Measurements from ENCODE around the gene ZBTB42.
A peak's percentile ranks its signal among the peaks of the same experiment; 100 is the strongest.

The ZBTB42 gene

GRCh38 chr14:104795781-104796686 is 4.9 kb upstream of the ZBTB42 start:
- DNase-seq (ENCODE audit: low spot score), result peak; percentile 67

- no peak for DNase-seq (ENCODE audit: low spot score)
Measured at GRCh38 chr14:104796687-104797081, 4.2 kb upstream of the ZBTB42 start.

GRCh38 chr14:104797115-104798044 is 3.5 kb upstream of the ZBTB42 start:
- no peak for DNase-seq (ENCODE audit: low spot score)

DNA sequence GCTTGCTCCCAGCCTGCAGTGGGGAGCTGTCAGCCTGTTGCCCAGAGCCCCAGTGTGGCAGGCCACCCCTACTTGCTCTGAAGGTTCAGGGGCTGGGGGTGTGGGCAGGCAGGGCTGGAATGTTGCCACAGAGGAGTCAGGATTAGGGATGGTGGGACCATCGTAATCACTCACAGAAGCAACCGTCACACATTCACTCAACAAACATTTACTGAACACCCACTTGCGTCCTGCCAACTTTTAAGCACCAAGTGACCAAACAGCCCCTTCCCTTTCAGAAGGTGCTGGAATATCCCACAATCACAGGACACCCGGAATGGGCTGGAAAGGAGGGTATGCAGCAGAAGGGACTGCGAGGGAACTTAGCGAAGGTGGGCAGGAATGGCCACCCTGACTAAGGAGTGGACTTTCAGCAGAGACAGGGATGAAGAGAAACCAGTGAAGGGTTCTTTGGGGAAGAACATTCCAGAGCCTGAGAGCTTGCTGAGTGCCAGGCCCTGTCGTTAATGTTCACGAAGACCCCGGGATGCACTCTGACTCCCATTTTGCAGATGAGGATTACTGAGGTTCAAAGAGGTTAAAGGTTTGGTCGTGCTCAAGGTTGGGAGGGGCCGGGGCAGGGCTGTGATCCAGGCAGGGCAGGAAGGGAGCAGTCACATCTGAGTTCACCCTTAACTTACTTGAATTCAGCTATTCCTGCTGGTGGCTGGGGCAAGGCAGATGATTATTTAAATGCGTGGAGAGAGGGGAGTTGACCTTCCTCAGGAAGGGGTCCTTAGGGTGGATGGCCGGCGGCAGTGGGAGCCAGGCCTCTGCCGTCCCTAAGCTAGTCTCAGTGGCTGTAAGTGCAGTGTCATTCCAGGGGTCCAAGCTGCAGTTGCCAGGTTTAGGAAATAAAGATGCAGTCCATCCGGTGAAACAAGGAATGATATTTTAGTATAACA is 2.3 kb upstream of the ZBTB42 start:
- DNase-seq (ENCODE audit: low spot score), result no peak

DNA sequence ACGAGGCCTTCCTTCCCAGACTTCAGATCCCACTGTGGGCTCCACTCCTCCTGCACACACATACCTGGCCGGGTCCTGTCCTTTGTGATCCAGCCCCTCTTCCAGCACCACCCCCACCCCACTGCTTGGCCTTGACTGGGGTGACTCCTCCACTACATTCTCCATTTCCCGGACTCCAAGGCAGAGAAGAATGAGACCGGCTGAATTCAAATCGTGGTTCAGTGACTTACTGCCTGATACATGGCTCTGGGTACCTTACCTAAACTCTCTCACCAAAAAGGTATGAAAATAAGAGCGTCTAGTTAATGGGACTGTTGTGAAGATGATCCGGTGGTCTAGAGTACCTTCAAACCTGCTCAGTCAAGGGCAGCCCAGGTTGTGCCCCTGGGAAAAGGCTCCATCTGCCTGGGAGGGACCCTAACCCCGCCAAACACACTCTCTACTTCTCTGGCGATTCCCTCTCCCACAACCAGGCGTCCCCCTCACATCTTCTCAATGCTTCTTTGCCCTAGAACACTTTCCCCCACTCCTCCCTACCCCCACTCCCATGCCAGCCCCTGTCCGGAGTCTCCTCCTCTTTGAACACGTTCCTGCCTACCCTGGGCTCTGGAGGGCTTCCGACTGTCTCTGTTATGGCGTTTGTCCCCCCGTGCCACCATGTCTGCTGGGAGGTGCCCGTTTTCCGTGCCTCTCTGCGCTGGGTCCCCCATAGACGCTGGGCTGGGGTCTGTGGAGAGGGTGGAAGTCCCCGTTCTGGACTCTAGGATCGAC is 1.5 kb upstream of the ZBTB42 start:
- DNase-seq (ENCODE audit: low spot score), result no peak

DNA sequence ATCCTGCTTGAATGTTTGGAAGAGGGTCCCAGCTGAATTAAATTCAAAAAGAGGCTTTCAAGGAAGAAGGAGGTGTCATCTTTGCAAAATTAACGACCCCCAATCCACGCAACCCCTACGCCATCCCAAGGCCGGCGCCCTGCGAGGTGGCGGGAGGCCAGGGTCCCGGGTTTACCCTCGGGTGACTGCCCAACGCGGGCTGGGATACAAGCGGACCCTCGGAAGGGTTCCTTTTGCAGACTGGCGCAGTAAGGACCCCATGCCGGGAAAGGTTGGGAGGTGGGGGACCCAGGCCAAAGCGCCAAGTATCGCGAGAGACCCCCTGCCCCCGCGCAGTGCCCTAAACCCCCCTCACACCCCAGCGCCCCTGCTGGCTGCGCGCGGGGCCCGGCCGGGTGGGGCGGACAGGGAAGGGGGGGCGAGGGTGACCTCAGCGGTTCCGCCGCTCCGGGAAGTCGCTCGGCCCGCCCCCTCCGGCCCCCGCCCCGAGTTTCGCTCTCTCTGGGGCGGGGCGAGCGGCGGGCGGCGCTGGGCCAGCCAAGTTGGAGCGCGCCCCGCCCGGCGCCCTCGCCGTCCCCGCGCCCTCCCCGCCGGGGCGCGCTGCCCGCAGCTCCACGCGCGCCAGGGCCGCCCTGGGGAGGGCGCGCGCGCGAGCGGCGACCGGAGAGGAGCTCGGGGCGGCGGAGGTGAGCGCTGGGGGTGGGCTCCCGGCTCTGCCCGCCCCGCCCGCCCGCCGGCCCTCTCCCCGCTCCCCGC is 708 bp upstream of the ZBTB42 start:
- peak; percentile 76 for DNase-seq (ENCODE audit: low spot score)

DNA sequence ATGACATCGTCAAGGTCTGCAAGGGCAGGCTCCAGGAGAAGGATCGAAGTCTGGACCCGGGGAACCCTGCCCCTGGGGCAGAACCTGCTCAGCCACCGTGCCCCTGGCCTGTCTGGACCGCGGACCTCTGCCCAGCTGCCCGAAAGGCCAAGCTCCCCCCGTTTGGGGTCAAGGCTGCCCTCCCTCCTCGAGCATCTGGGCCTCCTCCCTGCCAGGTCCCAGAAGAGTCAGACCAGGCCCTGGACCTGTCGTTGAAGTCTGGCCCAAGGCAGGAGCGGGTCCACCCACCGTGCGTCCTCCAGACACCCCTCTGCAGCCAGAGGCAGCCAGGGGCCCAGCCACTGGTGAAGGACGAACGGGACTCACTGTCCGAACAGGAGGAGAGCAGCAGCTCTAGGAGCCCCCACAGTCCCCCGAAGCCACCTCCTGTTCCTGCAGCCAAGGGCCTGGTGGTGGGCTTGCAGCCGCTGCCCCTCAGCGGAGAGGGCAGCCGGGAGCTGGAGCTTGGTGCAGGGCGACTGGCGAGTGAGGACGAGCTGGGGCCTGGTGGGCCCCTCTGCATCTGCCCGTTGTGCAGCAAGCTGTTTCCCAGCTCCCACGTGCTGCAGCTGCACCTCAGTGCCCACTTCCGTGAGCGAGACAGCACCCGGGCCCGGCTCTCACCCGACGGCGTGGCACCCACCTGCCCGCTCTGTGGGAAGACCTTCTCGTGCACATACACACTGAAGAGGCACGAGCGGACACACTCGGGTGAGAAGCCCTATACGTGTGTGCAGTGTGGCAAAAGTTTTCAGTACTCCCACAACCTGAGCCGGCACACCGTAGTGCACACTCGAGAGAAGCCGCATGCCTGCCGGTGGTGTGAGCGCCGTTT is 856 bp downstream of the ZBTB42 start:
- DNase-seq (ENCODE audit: low spot score), result no peak

- DNase-seq (ENCODE audit: low spot score), result no peak
Measured at GRCh38 chr14:104802394-104803184, 1.7 kb downstream of the ZBTB42 start.

DNA sequence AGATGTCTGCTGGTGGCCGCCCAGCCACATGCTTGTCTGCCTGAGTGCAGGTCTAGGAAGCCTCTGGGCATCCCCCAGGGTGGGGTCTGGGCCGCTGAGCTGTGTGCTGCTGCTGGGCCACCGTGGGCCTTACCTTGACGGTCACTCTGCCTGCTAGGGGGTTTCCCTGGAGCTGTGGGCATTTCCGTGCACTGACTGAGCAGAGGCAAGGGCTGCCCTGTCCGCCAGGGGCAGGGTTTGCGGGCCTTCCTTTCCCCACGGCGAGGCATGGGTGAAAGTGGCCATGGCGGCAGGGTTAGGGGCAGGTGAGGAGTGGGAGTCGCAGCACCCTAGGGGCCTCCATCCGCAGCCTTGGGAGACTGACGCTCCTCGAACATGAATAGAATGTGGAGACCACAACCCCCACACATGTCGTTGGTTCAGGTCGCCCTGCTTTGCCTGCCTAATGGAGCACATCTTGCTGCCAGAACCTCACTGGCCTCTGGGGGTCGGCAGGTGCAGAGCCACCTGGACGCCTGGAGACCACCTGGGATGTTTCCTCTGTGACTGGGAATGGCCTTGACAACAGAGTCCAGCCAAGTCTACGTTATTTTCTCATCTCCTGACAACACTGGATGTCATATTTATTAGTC is 2.5 kb downstream of the ZBTB42 start:
- no peak for DNase-seq (ENCODE audit: low spot score)

GRCh38 chr14:104803912-104804410 is 3.1 kb downstream of the ZBTB42 start:
- no peak for DNase-seq (ENCODE audit: low spot score)

DNA sequence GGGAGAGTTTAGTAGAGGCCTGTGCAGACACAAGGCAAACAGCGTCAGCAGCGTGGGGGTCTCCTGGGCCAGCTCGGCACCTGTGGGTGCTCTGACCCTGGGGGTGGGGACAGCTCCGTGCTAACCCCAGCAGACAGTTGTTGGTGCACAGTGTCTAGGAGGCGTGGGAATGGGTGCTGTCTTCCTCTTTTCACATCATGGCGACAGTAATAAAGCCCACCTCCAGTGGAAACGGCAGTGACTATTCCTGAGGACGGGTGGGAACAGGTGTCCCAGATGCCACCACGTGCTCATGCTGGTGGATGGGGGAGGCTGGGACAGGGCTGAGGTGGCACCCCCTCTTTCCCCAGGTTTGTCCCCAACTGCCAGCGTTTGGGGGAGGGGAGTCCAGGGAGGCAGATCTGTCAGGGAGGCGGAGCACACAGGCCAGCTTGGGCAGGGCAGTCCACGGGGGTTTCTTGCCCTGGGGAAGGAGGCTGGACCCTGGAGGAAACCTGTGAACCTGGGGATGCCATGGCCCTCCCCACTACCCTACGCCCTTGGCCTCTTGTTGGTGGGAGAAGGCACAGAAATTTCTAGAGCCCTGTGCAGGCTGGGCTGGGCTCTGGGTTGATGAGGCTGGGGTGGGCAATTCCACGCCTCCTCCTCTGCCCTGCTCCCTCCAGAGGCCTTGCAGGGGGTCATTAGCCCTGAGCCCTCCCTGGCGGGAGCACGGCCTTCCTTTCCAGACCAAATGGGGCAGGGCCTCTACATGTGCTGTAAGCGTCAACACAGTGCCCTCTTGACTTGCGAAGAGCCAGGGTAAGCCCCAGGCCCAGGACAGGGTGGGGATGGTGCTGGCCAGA is 3.8 kb downstream of the ZBTB42 start:
- DNase-seq (ENCODE audit: low spot score), result no peak

DNA sequence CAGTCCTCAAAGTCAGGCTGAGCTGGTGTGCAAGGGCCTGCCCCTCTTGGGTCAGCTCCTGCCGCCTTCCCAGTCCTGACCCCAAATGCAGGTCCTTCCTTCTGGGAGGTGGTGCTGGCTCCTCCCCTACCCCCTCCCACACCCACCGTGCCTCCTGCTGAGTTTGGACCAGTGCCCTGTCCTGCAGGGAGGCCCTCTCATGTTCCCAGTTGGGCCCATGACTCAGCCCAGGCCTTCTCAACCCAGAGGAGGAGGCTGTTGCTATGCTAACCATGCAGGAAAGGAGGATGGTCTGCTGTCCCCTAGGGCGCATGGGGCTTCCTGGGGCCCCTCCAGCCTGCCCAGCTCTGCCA is 4.4 kb downstream of the ZBTB42 start:
- no peak for DNase-seq (ENCODE audit: low spot score)

GRCh38 chr14:104805941-104806624 is 5.2 kb downstream of the ZBTB42 start:
- DNase-seq (ENCODE audit: low spot score), result no peak

DNA sequence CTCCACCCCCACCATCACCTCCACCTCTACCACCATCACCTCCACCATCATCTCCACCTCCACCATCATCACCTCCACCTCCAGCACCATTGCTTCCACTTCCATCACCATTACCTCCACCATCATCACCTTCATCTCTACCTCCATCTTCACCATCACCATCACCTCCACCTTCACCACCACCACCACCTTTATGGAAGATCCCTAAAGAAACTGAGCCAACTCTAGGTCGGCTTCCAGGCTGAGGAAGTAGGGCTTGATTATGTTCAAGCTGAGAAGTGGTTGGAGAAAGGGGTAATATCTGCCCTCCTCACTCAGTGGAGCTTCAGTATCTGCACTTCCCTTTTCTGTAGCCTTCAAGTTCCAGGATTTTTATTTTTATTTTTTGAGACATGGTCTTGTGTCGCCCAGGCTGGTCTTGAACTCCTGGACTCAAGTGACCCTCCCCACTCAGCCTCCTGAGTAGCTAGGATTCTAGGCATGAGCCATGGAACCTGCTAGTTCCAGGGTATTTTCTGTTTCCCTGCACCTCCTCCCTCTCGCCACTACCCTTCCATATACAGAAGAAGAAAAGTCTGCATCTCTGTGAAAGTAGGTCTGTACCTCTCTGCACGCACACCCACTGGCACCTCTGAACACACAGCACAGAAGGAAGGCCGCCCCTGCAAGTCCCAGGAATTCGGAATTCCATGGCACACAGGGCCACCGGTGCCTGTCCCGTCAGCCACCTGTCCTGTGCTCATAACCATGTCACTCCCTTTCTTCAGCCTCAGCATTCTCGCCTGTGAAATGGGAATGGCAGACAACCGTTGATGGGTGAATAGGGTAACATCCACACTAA is 5.9 kb downstream of the ZBTB42 start:
- DNase-seq (ENCODE audit: low spot score), result no peak

GRCh38 chr14:104808456-104808855 is 7.6 kb downstream of the ZBTB42 start:
- DNase-seq (ENCODE audit: low spot score), result no peak

All from ecto neural progenitor cell (in vitro differentiated cells).